ENCODE data around the gene SSTR4. TPM values are rescaled to one million over a fixed set of nuclear protein-coding genes. Genes with fewer than 3 reads are reported as not detected.

The SSTR4 gene
- total RNA-seq, 1 donor, result not detected

DNA sequence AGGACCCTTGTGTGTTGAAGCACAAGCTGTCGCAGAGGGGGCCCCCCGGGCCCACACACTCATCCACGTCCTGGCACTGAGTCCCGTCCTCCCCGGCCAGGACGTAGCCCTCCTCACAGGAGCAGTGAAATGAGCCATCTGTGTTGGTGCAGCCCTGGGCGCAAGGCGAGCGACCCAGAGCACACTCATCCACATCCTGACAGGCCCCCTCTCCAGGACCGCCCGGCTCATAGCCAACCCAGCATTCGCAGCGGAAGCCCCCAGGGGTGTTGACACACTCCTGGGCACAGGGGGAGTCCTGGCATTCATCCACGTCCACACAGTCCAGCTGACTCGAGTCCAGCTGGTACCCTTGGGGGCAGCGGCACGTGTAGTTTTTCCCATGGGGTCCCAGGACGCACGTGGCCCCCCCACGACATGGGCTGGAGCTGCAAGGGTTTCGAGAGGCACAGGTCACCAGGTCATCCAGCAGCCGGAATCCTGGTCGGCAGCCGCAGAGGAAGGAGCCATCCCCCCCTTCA, 49.8 kb downstream of the SSTR4 start:
- no peak for DNase-seq (ENCODE audit: low read depth in 2 of 3, low spot score in 2 of 3)

DNA sequence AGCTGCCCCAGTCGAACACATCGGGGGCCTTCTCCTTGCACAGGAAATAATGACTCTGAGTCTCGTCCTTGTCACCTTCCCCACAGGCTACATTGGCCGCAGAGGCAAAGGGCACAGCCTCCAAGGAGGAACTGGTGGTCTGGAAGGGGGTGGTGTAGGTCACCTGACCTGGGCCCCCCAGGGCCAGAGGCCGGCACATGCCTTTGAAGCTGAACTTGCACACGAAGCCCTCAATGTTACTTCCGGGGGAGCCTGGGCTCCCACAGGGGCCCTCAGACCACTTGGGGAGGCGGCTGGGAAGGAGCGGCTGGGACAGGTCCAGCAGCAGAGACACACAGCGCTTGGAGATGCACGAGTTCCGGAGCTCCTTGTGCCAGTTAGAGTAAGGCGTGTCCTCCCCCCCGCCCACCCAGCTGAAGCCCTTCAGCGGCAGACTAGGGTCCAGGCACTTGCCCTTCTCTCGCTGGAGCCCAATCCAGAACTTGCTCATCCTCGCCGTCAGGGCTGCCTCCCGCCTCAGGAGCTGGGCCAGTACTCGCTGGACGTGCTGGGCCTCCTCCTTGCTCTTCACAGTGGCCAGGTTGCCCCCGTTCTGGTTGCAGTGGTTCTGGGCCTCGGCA, 50.4 kb downstream of the SSTR4 start:
- no peak for DNase-seq (ENCODE audit: low read depth in 2 of 3, low spot score in 2 of 3)

GRCh38 chr20:23086056-23086566, 51.0 kb downstream of the SSTR4 start, which contains the start of gene CD93:
Gene CD93 (minus strand): TSS chr20:23086324. CDS start chr20:23086192, 132 bp downstream.
- DNase-seq (ENCODE audit: low read depth in 2 of 3, low spot score in 2 of 3), result peak in 2 of 3 donors; percentile 59 to 63

GRCh38 chr20:23086931-23087411, 51.9 kb downstream of the SSTR4 start:
- no peak for DNase-seq (ENCODE audit: low read depth in 2 of 3, low spot score in 2 of 3)

GRCh38 chr20:23087587-23088251, 52.6 kb downstream of the SSTR4 start:
- DNase-seq (ENCODE audit: low read depth in 2 of 3, low spot score in 2 of 3), result peak in 2 of 3 donors; percentile 19 to 39

Other genes starting within 250 kb of the SSTR4 start
- gene THBD, start 14.4 kb downstream of the SSTR4 start, total RNA-seq, result 1.3 TPM
- 5.9 TPM for gene CD93, start 51.0 kb downstream of the SSTR4 start, total RNA-seq